Stomach (tissue), 4 donors: ENCODE data around the gene POMT1.

Experiments used
- POLR2AphosphoS5 ChIP-seq, 3 donors: sonication (generic); formaldehyde crosslinking; IDR thresholded peaks; one replicate each; pipeline ENCODE4 v1.6.1; 2016; ENCODE audit warnings: antibody characterized with exemption in 3 of 3
- TF ChIP-seq, protein P1 (sequence below), 7 experiments: fragments of 450-650 bp in 4 of 7; fragments of 200-600 bp in 3 of 7; sonication (generic) in 3 of 7; IDR thresholded peaks; one replicate each; pipeline ENCODE4 v1.5.1; 2016 to 2019; ENCODE audit warnings: antibody characterized with exemption in 7 of 7, control low read depth in 2 of 7, mild to moderate bottlenecking in 1 of 7

GRCh38 chr9:131476777-131477345 lies 25.9 kb upstream of the POMT1 start:
- TF ChIP-seq, protein P1, sequence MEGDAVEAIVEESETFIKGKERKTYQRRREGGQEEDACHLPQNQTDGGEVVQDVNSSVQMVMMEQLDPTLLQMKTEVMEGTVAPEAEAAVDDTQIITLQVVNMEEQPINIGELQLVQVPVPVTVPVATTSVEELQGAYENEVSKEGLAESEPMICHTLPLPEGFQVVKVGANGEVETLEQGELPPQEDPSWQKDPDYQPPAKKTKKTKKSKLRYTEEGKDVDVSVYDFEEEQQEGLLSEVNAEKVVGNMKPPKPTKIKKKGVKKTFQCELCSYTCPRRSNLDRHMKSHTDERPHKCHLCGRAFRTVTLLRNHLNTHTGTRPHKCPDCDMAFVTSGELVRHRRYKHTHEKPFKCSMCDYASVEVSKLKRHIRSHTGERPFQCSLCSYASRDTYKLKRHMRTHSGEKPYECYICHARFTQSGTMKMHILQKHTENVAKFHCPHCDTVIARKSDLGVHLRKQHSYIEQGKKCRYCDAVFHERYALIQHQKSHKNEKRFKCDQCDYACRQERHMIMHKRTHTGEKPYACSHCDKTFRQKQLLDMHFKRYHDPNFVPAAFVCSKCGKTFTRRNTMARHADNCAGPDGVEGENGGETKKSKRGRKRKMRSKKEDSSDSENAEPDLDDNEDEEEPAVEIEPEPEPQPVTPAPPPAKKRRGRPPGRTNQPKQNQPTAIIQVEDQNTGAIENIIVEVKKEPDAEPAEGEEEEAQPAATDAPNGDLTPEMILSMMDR (IDR thresholded peaks at IDR 0.05) = no peak
- TF ChIP-seq POLR2AphosphoS5 (IDR thresholded peaks at IDR 0.05) = no peak
